GM12878 (cell line): Measurements from ENCODE around the gene CYB561A3. TPM values are rescaled to one million over a fixed set of nuclear protein-coding genes. Genes with fewer than 3 reads are reported as not detected.
A peak's percentile ranks its signal among the peaks of the same experiment; 100 is the strongest.
"Not testable (repeated sequence)": the region's sequence is repeated elsewhere in the genome, so short reads cannot be mapped to it uniquely, and the experiment has no call there.

Experiments
- ATAC-seq: fragments of 200-7000 bp; cut with Tn5 transposase; 3 replicates; pipeline ENCODE4 v1.9.1; 2020; ENCODE audit warnings: mild to moderate bottlenecking, moderate library complexity
- BruUV-seq: library from RNA; stranded (reverse); fragments of 400-500 nt; replicated peaks from 2 replicates; lab custom pipeline; 2021; lab: Mats Ljungman, UMichigan
- CTCF ChIA-PET: fragments of 300-600 bp; sonication (Branson Sonifier 250); formaldehyde crosslinking; extraction: SDS; loops from one replicate; lab custom pipeline; 2021; ENCODE audit warnings: inconsistent platforms; lab: Yijun Ruan, JAX
- POLR2A ChIA-PET: fragments of 350-600 bp; formaldehyde crosslinking; extraction: SDS; loops from one replicate; lab custom pipeline; 2021; ENCODE audit warnings: inconsistent platforms; lab: Charles Lee
- RAD21 ChIA-PET: fragments of 300-600 bp; sonication (Branson Sonifier 250); formaldehyde crosslinking; loops from one replicate; lab custom pipeline; 2023; ENCODE audit warnings: antibody characterized with exemption; ENCODE audit not compliant: unreplicated experiment; lab: Charles Lee
- SMC1A ChIA-PET: fragments of 300-600 bp; sonication (Branson Sonifier 250); formaldehyde crosslinking; loops from one replicate; lab custom pipeline; 2023; ENCODE audit not compliant: unreplicated experiment, uncharacterized antibody; lab: Charles Lee
- DNase-seq: peaks from one replicate; pipeline ENCODE4 v3.0.0-alpha.2; 2011; ENCODE audit warnings: low read depth, low spot score
- FAIRE-seq: peaks from 3 replicates; lab custom pipeline; 2011; peaks lifted over from hg19 to GRCh38; lab: Jason Lieb, UNC
- H2AFZ ChIP-seq: 2 replicates; pipeline ENCODE4 v1.6.0; 2011; ENCODE audit warnings: low read depth, low read length, control low read depth; ENCODE audit not compliant: control insufficient read depth
- H3K27ac ChIP-seq: 2 replicates; pipeline ENCODE4 v1.5.1; 2011; ENCODE audit warnings: control low read depth; ENCODE audit not compliant: control insufficient read depth, insufficient read depth
- H3K27me3 ChIP-seq, 2 experiments: replicated peaks in 1 of 2; 2 replicates each; pipeline versions ENCODE4 v1.6.0 to v1.6.1; 2011; ENCODE audit warnings: low read length in 1 of 2; ENCODE audit not compliant: control insufficient read depth in 2 of 2, insufficient read depth in 2 of 2
- H3K36me3 ChIP-seq, 2 experiments: 2 replicates each; pipeline ENCODE4 v1.5.1; 2011; ENCODE audit warnings: low read length in 1 of 2; ENCODE audit not compliant: control insufficient read depth in 2 of 2, insufficient read depth in 2 of 2
- H3K4me1 ChIP-seq: 2 replicates; pipeline ENCODE4 v1.6.1; 2011; ENCODE audit warnings: mild to moderate bottlenecking, low read length, moderate library complexity, mixed read lengths; ENCODE audit not compliant: control insufficient read depth, insufficient read depth
- H3K4me2 ChIP-seq: 2 replicates; pipeline ENCODE4 v1.6.0; 2011; ENCODE audit warnings: control low read depth; ENCODE audit not compliant: control insufficient read depth, insufficient read depth
- H3K4me3 ChIP-seq: fragments of 200-600 bp; sonication (generic); 2 replicates; pipeline ENCODE4 v1.5.1; 2016
- H3K79me2 ChIP-seq: 2 replicates; pipeline ENCODE4 v1.6.0; 2011; ENCODE audit warnings: low read length; ENCODE audit not compliant: control insufficient read depth, insufficient read depth
- H3K9ac ChIP-seq: 2 replicates; pipeline ENCODE4 v1.8.0; 2011; ENCODE audit warnings: low read length, control low read depth, mixed read lengths; ENCODE audit not compliant: control insufficient read depth, insufficient read depth
- H3K9me3 ChIP-seq: replicated peaks from 3 replicates; pipeline ENCODE4 v1.5.1; 2011; ENCODE audit warnings: mild to moderate bottlenecking, low read length; ENCODE audit not compliant: control insufficient read depth, insufficient read depth
- H4K20me1 ChIP-seq: 2 replicates; pipeline ENCODE4 v1.6.0; 2011; ENCODE audit not compliant: control insufficient read depth, insufficient read depth
- BHLHE40 ChIP-seq, 2 experiments: fragments of 450-650 bp in 1 of 2; IDR thresholded peaks; 2 replicates each; pipeline ENCODE4 v1.6.1; 2011 to 2017; ENCODE audit warnings: low read depth in 2 of 2, borderline replicate concordance in 1 of 2, improper control_type of control experiment in 1 of 2, low read length in 1 of 2, mild to moderate bottlenecking in 1 of 2
- CTCF ChIP-seq, 3 experiments: IDR thresholded peaks in 2 of 3; conservative IDR thresholded peaks in 1 of 3; 2 replicates each; pipeline ENCODE4 v1.5.1; 2011; ENCODE audit warnings: low read depth in 3 of 3, low read length in 3 of 3, mild to moderate bottlenecking in 3 of 3, control low read depth in 2 of 3, moderate library complexity in 2 of 3, inconsistent platforms in 1 of 3, mixed read lengths in 1 of 3; ENCODE audit not compliant: control insufficient read depth in 2 of 3, insufficient read depth in 1 of 3; ENCODE audit errors: extremely low read depth in 1 of 3
- IKZF1 ChIP-seq: fragments of 450-650 bp; conservative IDR thresholded peaks from 2 replicates; pipeline ENCODE4 v1.6.1; 2017; ENCODE audit warnings: antibody characterized with exemption, mild to moderate bottlenecking
- IKZF2 ChIP-seq, 2 experiments: fragments of 450-650 bp; IDR thresholded peaks; 2 replicates each; pipeline ENCODE4 v1.6.1; 2017; ENCODE audit warnings: mild to moderate bottlenecking in 2 of 2, moderate library complexity in 2 of 2
- KLF5 ChIP-seq: fragments of 450-650 bp; IDR thresholded peaks from 2 replicates; pipeline ENCODE4 v1.6.1; 2014; ENCODE audit warnings: mild to moderate bottlenecking; ENCODE audit not compliant: partially characterized antibody
- MTA2 ChIP-seq: fragments of 450-650 bp; IDR thresholded peaks from 2 replicates; pipeline ENCODE4 v1.6.1; 2016; ENCODE audit warnings: low read depth, mild to moderate bottlenecking, moderate library complexity
- RAD21 ChIP-seq: IDR thresholded peaks from 2 replicates; pipeline ENCODE4 v1.6.1; 2011; ENCODE audit warnings: mild to moderate bottlenecking, low read depth, low read length, moderate library complexity; ENCODE audit not compliant: insufficient read depth
- SIN3A ChIP-seq: IDR thresholded peaks from 2 replicates; pipeline ENCODE4 v1.6.1; 2012; ENCODE audit warnings: low read depth, low read length, improper control_type of control experiment
- SMARCA5 ChIP-seq: fragments of 450-650 bp; IDR thresholded peaks from 2 replicates; pipeline ENCODE4 v1.6.1; 2017; ENCODE audit warnings: mild to moderate bottlenecking
- SMC3 ChIP-seq: IDR thresholded peaks from 2 replicates; pipeline ENCODE4 v1.6.1; 2011; ENCODE audit warnings: low read length, improper control_type of control experiment, borderline replicate concordance
- ZBED1 ChIP-seq: IDR thresholded peaks from 2 replicates; pipeline ENCODE4 v1.6.1; 2016; ENCODE audit warnings: borderline replicate concordance
- WGBS: methylation state at CpG from one replicate; pipeline ENCODE4 v1.1.6; 2016; ENCODE audit warnings: low lambda C conversion rate; ENCODE audit not compliant: insufficient replicate concordance, insufficient coverage; ENCODE audit errors: missing lambda C conversion rate; 5-methylcytosine and 5-hydroxymethylcytosine counted together
- in situ Hi-C: fragments of 300-500 bp; cut with MboI; formaldehyde crosslinking; loops from 9 replicates; pipeline ENCODE4 v1.14.3; 2018; ENCODE audit warnings: mixed read lengths
- intact Hi-C: fragments of 100-400 bp; cut with micrococcal nuclease; formaldehyde crosslinking; loops from one replicate; pipeline ENCODE4 v1.14.2; 2022; ENCODE audit not compliant: unreplicated experiment
- polyA plus RNA-seq, 11 experiments: library from polyadenylated mRNA; depleted of rRNA in 4 of 11; unstranded in 6 of 11; stranded (reverse) in 5 of 11; fragments of >200 nt; fragmentation: Nextera tagmentation in 4 of 11; fragmentation: Illumina TruSeq in 1 of 11; extraction: Ambion mirVana in 4 of 11; extraction: Trizol in 1 of 11; gene quantifications; 1 replicate in 1 of 11; 2 replicates in 10 of 11; pipeline versions ENCODE4 v1.2.1 to v1.2.3, GENCODE V29; 2011 to 2016; ENCODE audit warnings: inconsistent platforms in 2 of 11, missing spikeins in 2 of 11, low read depth in 1 of 11
- total RNA-seq, 4 experiments: library from RNA; depleted of rRNA in 3 of 4; stranded (reverse); fragments of >200 nt in 3 of 4; fragmentation: Illumina TruSeq in 1 of 4; extraction: Trizol in 1 of 4; gene quantifications; 2 replicates each; pipeline versions ENCODE4 v1.2.1 to v1.2.3, GENCODE V29; 2013 to 2021

The CYB561A3 gene
- total and polyA plus RNA-seq, 10 of the 15 experiments (the other 5 are each of a cell fraction or from before 2014, with no cell fraction given): 40.1 to 169 (median 74.4) TPM

- no peaks in the 10 kb centered on the region for H3K9me3 ChIP-seq
- H3K36me3 ChIP-seq: peaks cover 0 to 1% of the 10 kb centered on the region in 2 experiments; a peak in 1 of 4 replicates
- no peak overlapping the region for H3K9ac ChIP-seq
- H3K27ac ChIP-seq: no peak overlapping the region
- no peak overlapping the region for H3K4me2 ChIP-seq
- no peak overlapping the region for H3K4me3 ChIP-seq
- ChIA-PET RAD21 (interaction anchor here (1.0 to 6.2 kb wide), 20 partner anchors 8 to 554 kb away, joined by 3 to 424 read pairs (median 7); partner anchors contain the start of genes CYB561A3, DDB1, TKFC and TMEM138), SMC1A (interaction anchor here (0.9 to 9.7 kb wide), 29 partner anchors 8 to 553 kb away, joined by 3 to 414 read pairs (median 7); partner anchors contain the start of genes CYB561A3, DDB1, TKFC and TMEM138), CTCF (interaction anchor here (0.5 to 9.0 kb wide), 32 partner anchors 10 to 553 kb away, joined by 3 to 729 read pairs (median 6); partner anchors contain the start of genes CPSF7, CYB561A3, DDB1 and SDHAF2), POLR2A (interaction anchor here (0.6 to 8.3 kb wide), 7 partner anchors 8 to 195 kb away, joined by 3 to 86 read pairs (median 4); partner anchors contain the start of genes DDB1, TKFC and TMEM216)
- intact Hi-C loops (loop anchor here (1.0 to 2.0 kb wide), 3 partner anchors 28 to 130 kb away; no protein-coding TSS in a partner anchor), in situ Hi-C loops (loop anchor here (5.0 kb wide), 1 partner anchor 47 kb away; no protein-coding TSS in a partner anchor)
- DNase-seq: no peak
- no peak for FAIRE-seq
- TF ChIP-seq CTCF (IDR thresholded peaks at IDR 0.05 in 2 of 3, conservative IDR thresholded peaks at IDR 0.05 in 1 of 3; ENCODE audit: control insufficient read depth in 2 of 3, extremely low read depth in 1 of 3, insufficient read depth in 1 of 3, low read depth in 3 of 3, low read length in 3 of 3) (peak; percentile 24 to 55 (median 48); a peak in 5 of 6 replicates), MTA2 (no peak), IKZF1 (peak; percentile 20; the same call in 1 of the 2 replicates), SIN3A (no peak), SMARCA5 (no peak), KLF5 (no peak), ZBED1 (no peak), IKZF2 (IDR thresholded peaks at IDR 0.05) (no peak), SMC3 (peak; percentile 32; the same call in 1 of the 2 replicates), BHLHE40 (IDR thresholded peaks at IDR 0.05; ENCODE audit: borderline replicate concordance in 1 of 2, low read depth in 2 of 2, low read length in 1 of 2) (no peak), RAD21 (peak; percentile 60)
- no peaks in the 10 kb centered on the region for H3K79me2 ChIP-seq
- 82% methylated on average over 15 of the region's 15 CpGs for WGBS
- ATAC-seq: peak; percentile 63
- no peaks in the 10 kb centered on the region for H4K20me1 ChIP-seq
- no peaks in the 10 kb centered on the region for H3K27me3 ChIP-seq
- H2AFZ ChIP-seq: no peak overlapping the region
- no TSS peak for BruUV-seq
- H3K4me1 ChIP-seq: no peaks in the 10 kb centered on the region
Observed at GRCh38 chr11:61384271-61385242, 22.9 kb upstream of the CYB561A3 start.

DNA sequence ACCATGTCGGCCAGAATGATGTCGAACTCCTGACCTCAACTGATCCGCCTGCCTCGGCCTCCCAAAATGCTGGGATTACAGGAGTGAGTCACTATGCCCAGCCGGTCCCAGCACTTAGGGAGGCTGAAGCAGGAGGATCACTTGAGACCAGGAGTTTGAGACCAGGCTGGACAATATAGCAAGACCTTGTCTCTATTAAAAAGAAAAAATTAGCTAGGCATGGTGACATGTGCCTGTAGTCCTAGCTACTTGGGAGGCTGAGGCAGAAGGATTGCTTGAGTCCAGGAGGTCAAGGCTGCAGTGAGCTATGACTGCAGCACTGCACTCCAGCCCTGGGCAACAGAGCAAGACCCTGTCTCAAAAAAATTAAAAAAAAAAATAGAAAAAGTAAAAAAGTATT lies 22.2 kb upstream of the CYB561A3 start:
- H3K79me2 ChIP-seq, H3K4me2 ChIP-seq, H4K20me1 ChIP-seq, FAIRE-seq, in situ Hi-C loops, H3K27me3 ChIP-seq, H3K4me1 ChIP-seq, H3K4me3 ChIP-seq, BruUV-seq, DNase-seq, H3K9ac ChIP-seq, H3K27ac ChIP-seq, H3K36me3 ChIP-seq, H2AFZ ChIP-seq, ATAC-seq, H3K9me3 ChIP-seq: not testable (repeated sequence)
- intact Hi-C loops: loop anchor here (2.0 kb wide), 1 partner anchor 27 kb away; no protein-coding TSS in a partner anchor
- 98% methylated on average over 5 of the region's 5 CpGs for WGBS
- ChIA-PET CTCF (interaction anchor here (0.6 to 9.0 kb wide), 13 partner anchors 10 to 133 kb away, joined by 3 to 729 read pairs (median 18); partner anchors contain the start of genes CPSF7, CYB561A3, DDB1 and SDHAF2), RAD21 (interaction anchor here (1.0 to 6.2 kb wide), 8 partner anchors 9 to 553 kb away, joined by 3 to 424 read pairs (median 20); partner anchors contain the start of genes DDB1, TKFC and TMEM216), SMC1A (interaction anchor here (1.2 to 9.7 kb wide), 8 partner anchors 9 to 552 kb away, joined by 4 to 414 read pairs (median 13); partner anchors contain the start of genes CYB561A3, DDB1, TKFC and TMEM138), POLR2A (interaction anchor here (0.6 to 8.3 kb wide), 5 partner anchors 9 to 194 kb away, joined by 3 to 86 read pairs (median 4); partner anchors contain the start of genes DDB1, TKFC and TMEM216)
